HS-5 (cell line): ENCODE measurements around the gene IVNS1ABP.
"Not testable (repeated sequence)": the region's sequence is repeated elsewhere in the genome, so short reads cannot be mapped to it uniquely, and the experiment has no call there.

Experiments
- DNase-seq: peaks from one replicate; pipeline ENCODE4 v3.0.0-alpha.2; 2012; ENCODE audit warnings: low read depth

Gene IVNS1ABP

GRCh38 chr1:185334182-185334581 is 17.1 kb upstream of the IVNS1ABP start:
- no peak for DNase-seq

DNA sequence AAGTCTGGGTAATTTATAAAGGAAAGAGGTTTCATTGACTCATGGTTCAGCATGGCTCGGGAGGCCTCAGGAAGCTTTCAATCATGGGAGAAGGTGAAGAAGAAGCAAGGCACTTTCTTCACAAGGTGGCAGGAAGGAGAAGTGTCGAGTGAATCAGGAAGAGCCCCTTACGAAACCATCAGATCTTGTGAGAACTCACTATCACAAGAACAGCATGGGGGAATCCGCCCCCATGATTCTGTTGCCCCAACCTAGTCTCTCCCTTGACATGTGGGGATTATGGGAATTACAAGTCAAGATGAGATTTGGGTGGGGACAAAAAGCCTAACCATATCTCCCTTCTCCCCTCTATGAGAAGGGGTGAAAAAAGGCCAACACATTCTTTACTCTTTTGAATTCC is 11.2 kb upstream of the IVNS1ABP start:
- DNase-seq = no peak

DNA sequence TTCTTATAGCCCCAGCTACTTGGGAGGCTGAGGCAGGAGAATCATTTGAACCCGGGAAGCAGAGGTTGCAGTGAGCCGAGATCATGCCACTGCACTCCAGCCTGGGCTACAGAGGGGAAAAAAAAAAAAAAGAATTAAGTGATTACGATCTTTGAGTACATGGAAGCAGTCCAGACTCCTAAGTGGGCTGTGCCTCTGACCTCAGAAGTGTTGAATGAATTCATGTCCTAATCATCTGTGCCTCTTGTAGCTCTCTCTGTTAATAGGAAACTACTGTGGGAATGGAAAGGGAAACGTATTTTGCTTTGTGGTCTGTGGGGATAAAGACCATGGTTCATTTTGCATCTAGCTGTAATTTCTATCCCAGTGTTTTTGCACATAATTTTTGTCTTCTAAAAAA is 8.4 kb upstream of the IVNS1ABP start:
- no peak for DNase-seq

DNA sequence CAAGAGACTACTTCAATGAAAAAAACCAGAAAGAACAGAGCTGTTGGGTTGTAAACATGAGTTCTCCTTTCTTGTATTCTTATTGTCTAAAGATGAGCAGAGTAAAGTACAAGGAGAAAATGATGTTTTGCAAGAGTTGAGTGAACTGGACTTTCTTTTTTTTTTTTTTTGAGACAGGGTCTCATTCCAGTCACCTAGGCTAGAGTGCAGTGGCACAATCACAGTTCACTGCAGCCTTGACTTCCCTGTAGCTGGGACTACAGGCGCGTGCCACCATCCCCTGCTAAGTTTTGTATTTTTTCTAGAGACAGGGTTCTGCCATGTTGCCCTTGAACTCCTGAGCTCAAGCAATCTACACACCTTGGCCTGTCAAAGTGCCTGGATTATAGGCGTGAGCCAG is 7.1 kb upstream of the IVNS1ABP start:
- DNase-seq = no peak

DNA sequence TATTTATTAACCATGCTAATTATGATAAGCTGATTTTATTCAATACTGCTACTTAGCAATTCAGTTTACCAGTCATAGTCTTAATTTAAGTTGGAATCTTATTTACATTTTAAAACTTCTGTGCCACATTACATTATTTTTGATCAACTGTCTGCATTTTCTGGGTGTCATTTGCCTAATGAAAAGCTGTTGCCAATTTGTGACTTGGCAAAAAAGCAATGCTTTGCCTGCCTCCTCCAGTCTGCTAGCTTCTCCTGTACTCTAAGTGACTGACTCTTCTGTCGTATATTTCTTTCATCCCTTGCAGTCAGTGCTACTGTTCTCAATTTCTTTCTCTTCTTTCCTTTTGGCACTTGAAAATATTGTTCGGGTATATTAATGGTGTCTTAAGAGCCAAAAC is 5.6 kb upstream of the IVNS1ABP start:
- DNase-seq = no peak

- DNase-seq = not testable (repeated sequence)
Observed at GRCh38 chr1:185321653-185322221, 4.7 kb upstream of the IVNS1ABP start.

GRCh38 chr1:185321104-185321503 is 4.1 kb upstream of the IVNS1ABP start:
- not testable (repeated sequence) for DNase-seq

- no peak for DNase-seq
Observed at GRCh38 chr1:185319139-185319475, 2.1 kb upstream of the IVNS1ABP start.

DNA sequence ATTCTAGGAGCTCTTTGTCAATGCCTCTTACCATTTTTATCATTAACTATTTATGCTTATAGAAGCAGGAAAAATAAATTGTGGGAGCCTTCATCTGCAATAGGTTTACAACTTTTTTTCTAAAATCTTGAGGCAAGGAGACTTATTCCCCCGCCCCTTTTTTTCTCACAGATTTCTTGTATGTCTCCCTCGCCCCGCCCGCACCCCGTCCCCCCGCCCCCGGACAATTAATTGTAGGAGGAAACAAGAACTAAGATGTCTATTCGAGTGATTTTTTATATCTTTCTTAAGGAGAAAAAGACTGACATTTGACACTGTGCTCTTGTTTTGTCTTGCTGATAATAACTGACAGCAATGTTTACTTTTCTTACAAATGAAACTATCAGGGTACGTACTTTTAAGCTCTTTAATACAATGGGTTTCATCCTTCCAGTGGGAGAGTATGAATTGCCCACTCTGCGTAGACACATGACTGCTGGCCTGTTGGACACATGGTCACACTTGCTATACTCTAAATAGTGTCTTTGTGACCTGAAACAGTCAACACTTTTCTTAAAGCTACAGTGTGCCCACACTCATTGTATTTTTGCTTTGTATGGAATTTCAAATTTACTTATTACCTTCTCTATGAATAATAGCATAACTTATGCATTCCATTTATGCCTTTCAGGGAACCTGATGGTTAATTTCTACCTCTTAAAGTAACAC is 1.5 kb upstream of the IVNS1ABP start:
- no peak for DNase-seq

- no peak for DNase-seq
Observed at GRCh38 chr1:185317886-185318310, 855 bp upstream of the IVNS1ABP start.

DNA sequence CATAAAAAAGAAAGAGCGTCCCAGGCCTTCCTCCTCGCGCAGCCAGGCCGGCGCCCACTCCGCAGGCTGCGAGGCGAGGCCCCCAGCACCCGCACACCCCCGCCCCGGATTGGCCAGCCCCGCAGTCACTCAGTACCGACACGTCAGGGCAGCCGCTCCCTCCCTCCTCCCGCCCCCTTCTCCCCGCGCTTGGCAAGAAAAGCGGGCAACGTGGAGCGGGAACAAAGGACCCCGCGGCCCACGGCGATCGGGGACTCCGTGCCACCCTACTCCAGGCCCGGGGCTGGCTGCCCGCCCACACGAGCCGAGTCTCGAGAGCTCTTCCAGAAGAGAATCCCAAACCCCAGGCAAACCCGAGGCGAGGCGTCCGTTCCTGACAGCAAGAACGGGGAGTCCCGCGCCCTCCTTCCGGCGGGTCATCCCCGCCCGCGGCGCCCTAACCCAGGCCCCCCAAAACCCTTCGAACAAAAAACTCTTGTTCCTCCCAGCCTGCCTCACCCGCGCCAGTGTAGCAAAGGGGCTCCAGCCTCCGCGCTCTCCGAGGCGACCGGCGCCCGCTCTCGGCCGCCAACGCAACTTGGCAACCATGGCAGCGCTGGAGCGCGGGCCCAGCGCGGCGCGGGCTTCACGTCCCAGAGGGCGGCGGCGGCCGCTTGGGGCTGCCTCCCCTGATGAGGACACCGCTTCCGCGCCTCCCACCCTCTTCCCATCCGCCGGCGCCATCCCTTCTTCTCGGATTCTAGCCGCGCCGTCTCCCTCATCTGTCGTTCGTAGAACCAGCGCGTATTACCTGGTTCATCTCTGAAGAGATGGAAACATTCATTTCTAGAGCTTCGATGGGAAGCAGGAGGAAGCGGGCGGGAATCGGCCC is 645 bp downstream of the IVNS1ABP start:
- DNase-seq = peak; percentile 44

GRCh38 chr1:185315445-185316071 is 1.5 kb downstream of the IVNS1ABP start:
- no peak for DNase-seq

GRCh38 chr1:185314411-185314810 is 2.6 kb downstream of the IVNS1ABP start:
- DNase-seq = no peak

GRCh38 chr1:185312361-185313138 is 4.5 kb downstream of the IVNS1ABP start:
- no peak for DNase-seq

GRCh38 chr1:185311589-185312225 is 5.3 kb downstream of the IVNS1ABP start:
- no peak for DNase-seq

GRCh38 chr1:185309566-185309965 is 7.5 kb downstream of the IVNS1ABP start:
- no peak for DNase-seq

GRCh38 chr1:185308126-185308525 is 8.9 kb downstream of the IVNS1ABP start:
- DNase-seq = no peak

DNA sequence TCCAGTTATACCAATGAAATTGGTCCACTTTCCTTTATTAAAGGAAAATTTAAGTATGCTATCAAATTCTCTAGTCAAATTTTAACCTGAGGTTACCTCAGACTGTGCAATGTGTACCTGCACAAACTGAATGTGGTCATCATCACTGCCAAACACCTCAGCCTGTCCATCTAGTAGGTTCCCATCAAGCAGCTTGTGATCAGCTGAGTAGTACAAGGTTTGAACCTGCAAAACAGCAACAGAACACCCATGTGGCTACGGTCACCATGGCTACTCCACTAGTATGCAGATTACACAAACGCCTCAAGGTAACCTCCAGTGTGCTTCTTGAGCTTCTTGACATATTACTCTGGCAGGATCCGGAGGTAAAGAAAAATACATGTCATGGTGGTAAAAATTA is 11.6 kb downstream of the IVNS1ABP start:
- no peak for DNase-seq

DNA sequence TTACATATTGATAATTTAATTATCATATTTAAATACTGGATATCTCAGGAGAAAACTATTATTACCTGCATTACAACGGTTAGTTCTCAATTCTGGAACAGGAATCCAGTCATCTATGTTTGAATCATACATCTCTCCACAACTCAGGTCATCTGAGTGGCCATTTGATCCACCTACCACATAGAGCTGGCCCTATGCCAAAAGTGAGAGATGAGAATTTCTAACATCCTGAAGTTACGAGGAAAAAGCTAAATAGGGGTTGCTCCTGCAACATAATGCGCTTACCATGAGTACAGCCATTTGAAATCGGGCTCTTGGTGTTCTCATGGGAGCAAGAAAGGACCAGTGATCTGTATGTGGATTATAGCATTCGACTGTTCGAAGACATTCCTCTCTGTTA is 16.9 kb downstream of the IVNS1ABP start:
- no peak for DNase-seq

GRCh38 chr1:185297982-185298381 is 19.1 kb downstream of the IVNS1ABP start:
- no peak for DNase-seq

DNA sequence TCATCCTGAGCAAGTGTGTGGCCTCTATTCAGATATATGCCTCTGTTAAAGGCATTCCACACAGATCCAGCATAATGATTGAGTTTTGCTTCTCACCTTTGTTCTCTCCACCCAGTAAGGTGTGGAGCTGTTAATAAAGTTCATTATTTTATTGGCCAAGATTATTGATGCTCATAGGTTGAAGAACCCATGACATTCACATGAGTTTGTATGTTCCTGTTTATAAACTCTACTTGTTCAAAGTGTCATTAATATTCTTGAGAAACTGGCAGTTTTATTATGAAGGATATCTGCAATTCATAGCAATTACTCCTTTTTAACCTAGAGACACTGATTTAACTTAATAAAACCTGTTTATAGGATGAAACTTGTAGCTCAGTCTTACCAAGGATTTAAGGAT is 22.0 kb downstream of the IVNS1ABP start:
- DNase-seq = no peak
